GM23338 (cell line): Measurements from ENCODE around the gene SMG7. TPM values are rescaled to one million over a fixed set of nuclear protein-coding genes. Genes with fewer than 3 reads are reported as not detected.

Source experiments
- ATAC-seq: fragments of 200-7000 bp; cut with Tn5 transposase; 3 replicates; pipeline ENCODE4 v1.9.1; 2020
- DNase-seq: peaks from one replicate; pipeline ENCODE4 v3.0.0-alpha.2; 2015; ENCODE audit warnings: low spot score
- H2AFZ ChIP-seq: fragments of 200-600 bp; sonication (generic); 2 replicates; pipeline ENCODE4 v1.8.0; 2016; ENCODE audit warnings: antibody characterized with exemption, mild to moderate bottlenecking, moderate library complexity
- H3F3A ChIP-seq: fragments of 200-600 bp; sonication (generic); replicated peaks from 2 replicates; pipeline ENCODE4 v1.8.0; 2017; ENCODE audit warnings: antibody characterized with exemption, mixed run types, low read depth
- H3K27ac ChIP-seq: fragments of 200-600 bp; sonication (generic); 2 replicates; pipeline ENCODE4 v1.6.1; 2016; ENCODE audit warnings: low read depth
- H3K27me3 ChIP-seq: fragments of 200-600 bp; sonication (generic); 2 replicates; pipeline ENCODE4 v1.8.0; 2016; ENCODE audit warnings: mild to moderate bottlenecking, mixed run types, moderate library complexity; ENCODE audit not compliant: insufficient read depth
- H3K36me3 ChIP-seq: fragments of 200-600 bp; sonication (generic); 2 replicates; pipeline ENCODE4 v1.8.0; 2016; ENCODE audit warnings: mild to moderate bottlenecking; ENCODE audit not compliant: insufficient read depth
- H3K4me1 ChIP-seq: fragments of 200-600 bp; sonication (generic); 2 replicates; pipeline ENCODE4 v1.8.0; 2016; ENCODE audit warnings: mild to moderate bottlenecking, moderate library complexity; ENCODE audit not compliant: insufficient read depth
- H3K4me2 ChIP-seq: fragments of 200-600 bp; sonication (generic); 2 replicates; pipeline ENCODE4 v1.7.1; 2017; ENCODE audit warnings: mixed run types
- H3K4me3 ChIP-seq: fragments of 200-600 bp; sonication (generic); 2 replicates; pipeline ENCODE4 v1.6.1; 2016; ENCODE audit warnings: mixed run types
- H3K79me2 ChIP-seq: fragments of 200-600 bp; sonication (generic); replicated peaks from 2 replicates; pipeline ENCODE4 v1.8.0; 2017; ENCODE audit warnings: mild to moderate bottlenecking; ENCODE audit not compliant: insufficient read depth
- H3K9me2 ChIP-seq: fragments of 200-600 bp; sonication (generic); 2 replicates; pipeline ENCODE4 v1.8.0; 2017; ENCODE audit not compliant: insufficient read depth
- H4K20me1 ChIP-seq: fragments of 200-600 bp; sonication (generic); replicated peaks from 2 replicates; pipeline ENCODE4 v1.8.0; 2017; ENCODE audit warnings: mild to moderate bottlenecking; ENCODE audit not compliant: insufficient read depth
- H3K27ac Mint-ChIP-seq: 2 replicates; pipeline ENCODE4 v1.8.0; 2020; ENCODE audit warnings: inconsistent platforms, mild to moderate bottlenecking, moderate library complexity, mixed read lengths
- H3K27me3 Mint-ChIP-seq: 3 replicates; pipeline ENCODE4 v1.8.0; 2022; ENCODE audit warnings: low read depth, mild to moderate bottlenecking, moderate library complexity, mixed read lengths, inconsistent platforms; ENCODE audit not compliant: insufficient read depth, poor library complexity
- H3K36me3 Mint-ChIP-seq: 3 replicates; pipeline ENCODE4 v1.8.0; 2021; ENCODE audit warnings: low read depth, mild to moderate bottlenecking, inconsistent platforms, moderate library complexity, mixed read lengths
- H3K4me1 Mint-ChIP-seq: 3 replicates; pipeline ENCODE4 v1.8.0; 2020; ENCODE audit warnings: mild to moderate bottlenecking, inconsistent platforms, mixed read lengths
- H3K4me3 Mint-ChIP-seq: 3 replicates; pipeline ENCODE4 v1.8.0; 2021; ENCODE audit warnings: moderate library complexity, mild to moderate bottlenecking, inconsistent platforms, mixed read lengths
- H3K9me3 Mint-ChIP-seq: 3 replicates; pipeline ENCODE4 v1.8.0; 2020; ENCODE audit warnings: moderate library complexity, mild to moderate bottlenecking, inconsistent platforms, mixed read lengths
- CREB1 ChIP-seq: fragments of 250-450 bp; sonication (Bioruptor Pico); IDR thresholded peaks from 2 replicates; pipeline ENCODE4 v1.5.0; 2020; ENCODE audit warnings: low read depth, mild to moderate bottlenecking, moderate library complexity
- EZH2phosphoT487 ChIP-seq: fragments of 200-600 bp; sonication (generic); IDR thresholded peaks from one replicate; pipeline ENCODE4 v1.8.1; 2018; ENCODE audit warnings: antibody characterized with exemption; ENCODE audit not compliant: unreplicated experiment
- JUNB ChIP-seq: IDR thresholded peaks from one replicate; pipeline ENCODE4 v1.6.1; 2016; ENCODE audit warnings: antibody characterized with exemption; ENCODE audit not compliant: unreplicated experiment
- NANOG ChIP-seq: IDR thresholded peaks from 2 replicates; pipeline ENCODE4 v1.6.1; 2016; ENCODE audit warnings: antibody characterized with exemption, borderline replicate concordance
- POLR2AphosphoS5 ChIP-seq: IDR thresholded peaks from 2 replicates; pipeline ENCODE4 v1.6.1; 2016; ENCODE audit warnings: antibody characterized with exemption, low read depth
- STAT1 ChIP-seq: IDR thresholded peaks from one replicate; pipeline ENCODE4 v1.6.1; 2016; ENCODE audit warnings: antibody characterized with exemption; ENCODE audit not compliant: unreplicated experiment
- ZNF331 ChIP-seq: fragments of 250-450 bp; sonication (Bioruptor Pico); IDR thresholded peaks from 2 replicates; pipeline ENCODE4 v1.5.0; 2020; ENCODE audit warnings: low read depth, mild to moderate bottlenecking, moderate library complexity
- polyA plus RNA-seq: library from polyadenylated mRNA; unstranded; fragments of >200 nt; fragmentation: Nextera tagmentation; extraction: Ambion mirVana; gene quantifications from 2 replicates; pipeline ENCODE4 v1.2.1, GENCODE V29; 2016
- total RNA-seq: library from RNA; depleted of rRNA; stranded (reverse); fragments of >200 nt; shearing (Covaris generic); gene quantifications from 2 replicates; pipeline ENCODE4 v1.2.3, GENCODE V29; 2014
- TF ChIP-seq, protein P1 (sequence below): fragments of 250-450 bp; sonication (Bioruptor Pico); IDR thresholded peaks from 2 replicates; pipeline ENCODE4 v1.5.0; 2020; ENCODE audit warnings: mild to moderate bottlenecking, moderate library complexity
- TF ChIP-seq, protein P2 (sequence below): IDR thresholded peaks from 2 replicates; pipeline ENCODE4 v1.6.1; 2016; ENCODE audit warnings: antibody characterized with exemption
- TF ChIP-seq, protein P3 (sequence below), 2 experiments: fragments of 200-600 bp in 1 of 2; sonication (generic) in 1 of 2; conservative IDR thresholded peaks; 2 replicates each; pipeline versions ENCODE4 v1.5.1 to v1.6.1; 2016 to 2017; ENCODE audit warnings: antibody characterized with exemption in 2 of 2, low read depth in 2 of 2, mild to moderate bottlenecking in 2 of 2, moderate library complexity in 1 of 2
- TF ChIP-seq, protein P4 (sequence below): IDR thresholded peaks from one replicate; pipeline ENCODE4 v1.6.1; 2018; ENCODE audit warnings: antibody characterized with exemption; ENCODE audit not compliant: unreplicated experiment

Gene SMG7
- total and polyA plus RNA-seq, 2 experiments from 2014 or later, result 33.0 to 79.4 TPM

DNA sequence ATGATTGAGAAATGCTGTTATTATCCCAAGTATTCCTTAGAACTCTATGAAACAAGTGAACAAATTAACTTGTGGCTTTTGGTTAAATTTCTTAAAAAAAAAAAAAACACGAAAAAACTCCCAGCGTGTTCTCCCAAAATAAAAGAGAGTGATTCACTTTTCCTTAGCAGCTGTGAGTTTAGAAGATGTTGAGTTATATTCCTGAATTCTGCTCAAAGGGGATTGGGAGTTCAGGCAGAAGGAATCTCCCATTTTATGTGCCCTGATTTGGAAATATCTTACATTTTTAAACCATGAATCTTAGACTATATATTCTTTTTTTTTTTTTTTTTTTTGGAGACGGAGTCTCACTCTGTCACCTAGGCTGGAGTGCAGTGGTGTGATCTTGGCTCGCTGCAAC lies 34.3 kb downstream of the SMG7 start:
- Histone ChIP-seq H3K79me2 (peaks cover 96% of the 10 kb centered on the region), H3K36me3 (no peaks in the 10 kb centered on the region), H3K4me3 (no peak overlapping the region), H3F3A (no peaks in the 10 kb centered on the region), H3K4me1 (peaks cover 15% of the 10 kb centered on the region), H2AFZ (no peak overlapping the region), H3K27me3 (no peaks in the 10 kb centered on the region), H3K9me2 (no peaks in the 10 kb centered on the region), H3K4me2 (no peak overlapping the region), H3K27ac (no peak overlapping the region), H4K20me1 (peaks cover 14% of the 10 kb centered on the region; the same call in 1 of the 2 replicates)
- Mint-ChIP-seq H3K4me3 (no peak overlapping the region), H3K27me3 (no peaks in the 10 kb centered on the region), H3K9me3 (no peaks in the 10 kb centered on the region), H3K36me3 (no peaks in the 10 kb centered on the region), H3K4me1 (peaks cover 9% of the 10 kb centered on the region), H3K27ac (no peak overlapping the region)
- DNase-seq, result no peak
- no peak for ATAC-seq
- TF ChIP-seq, protein P1, sequence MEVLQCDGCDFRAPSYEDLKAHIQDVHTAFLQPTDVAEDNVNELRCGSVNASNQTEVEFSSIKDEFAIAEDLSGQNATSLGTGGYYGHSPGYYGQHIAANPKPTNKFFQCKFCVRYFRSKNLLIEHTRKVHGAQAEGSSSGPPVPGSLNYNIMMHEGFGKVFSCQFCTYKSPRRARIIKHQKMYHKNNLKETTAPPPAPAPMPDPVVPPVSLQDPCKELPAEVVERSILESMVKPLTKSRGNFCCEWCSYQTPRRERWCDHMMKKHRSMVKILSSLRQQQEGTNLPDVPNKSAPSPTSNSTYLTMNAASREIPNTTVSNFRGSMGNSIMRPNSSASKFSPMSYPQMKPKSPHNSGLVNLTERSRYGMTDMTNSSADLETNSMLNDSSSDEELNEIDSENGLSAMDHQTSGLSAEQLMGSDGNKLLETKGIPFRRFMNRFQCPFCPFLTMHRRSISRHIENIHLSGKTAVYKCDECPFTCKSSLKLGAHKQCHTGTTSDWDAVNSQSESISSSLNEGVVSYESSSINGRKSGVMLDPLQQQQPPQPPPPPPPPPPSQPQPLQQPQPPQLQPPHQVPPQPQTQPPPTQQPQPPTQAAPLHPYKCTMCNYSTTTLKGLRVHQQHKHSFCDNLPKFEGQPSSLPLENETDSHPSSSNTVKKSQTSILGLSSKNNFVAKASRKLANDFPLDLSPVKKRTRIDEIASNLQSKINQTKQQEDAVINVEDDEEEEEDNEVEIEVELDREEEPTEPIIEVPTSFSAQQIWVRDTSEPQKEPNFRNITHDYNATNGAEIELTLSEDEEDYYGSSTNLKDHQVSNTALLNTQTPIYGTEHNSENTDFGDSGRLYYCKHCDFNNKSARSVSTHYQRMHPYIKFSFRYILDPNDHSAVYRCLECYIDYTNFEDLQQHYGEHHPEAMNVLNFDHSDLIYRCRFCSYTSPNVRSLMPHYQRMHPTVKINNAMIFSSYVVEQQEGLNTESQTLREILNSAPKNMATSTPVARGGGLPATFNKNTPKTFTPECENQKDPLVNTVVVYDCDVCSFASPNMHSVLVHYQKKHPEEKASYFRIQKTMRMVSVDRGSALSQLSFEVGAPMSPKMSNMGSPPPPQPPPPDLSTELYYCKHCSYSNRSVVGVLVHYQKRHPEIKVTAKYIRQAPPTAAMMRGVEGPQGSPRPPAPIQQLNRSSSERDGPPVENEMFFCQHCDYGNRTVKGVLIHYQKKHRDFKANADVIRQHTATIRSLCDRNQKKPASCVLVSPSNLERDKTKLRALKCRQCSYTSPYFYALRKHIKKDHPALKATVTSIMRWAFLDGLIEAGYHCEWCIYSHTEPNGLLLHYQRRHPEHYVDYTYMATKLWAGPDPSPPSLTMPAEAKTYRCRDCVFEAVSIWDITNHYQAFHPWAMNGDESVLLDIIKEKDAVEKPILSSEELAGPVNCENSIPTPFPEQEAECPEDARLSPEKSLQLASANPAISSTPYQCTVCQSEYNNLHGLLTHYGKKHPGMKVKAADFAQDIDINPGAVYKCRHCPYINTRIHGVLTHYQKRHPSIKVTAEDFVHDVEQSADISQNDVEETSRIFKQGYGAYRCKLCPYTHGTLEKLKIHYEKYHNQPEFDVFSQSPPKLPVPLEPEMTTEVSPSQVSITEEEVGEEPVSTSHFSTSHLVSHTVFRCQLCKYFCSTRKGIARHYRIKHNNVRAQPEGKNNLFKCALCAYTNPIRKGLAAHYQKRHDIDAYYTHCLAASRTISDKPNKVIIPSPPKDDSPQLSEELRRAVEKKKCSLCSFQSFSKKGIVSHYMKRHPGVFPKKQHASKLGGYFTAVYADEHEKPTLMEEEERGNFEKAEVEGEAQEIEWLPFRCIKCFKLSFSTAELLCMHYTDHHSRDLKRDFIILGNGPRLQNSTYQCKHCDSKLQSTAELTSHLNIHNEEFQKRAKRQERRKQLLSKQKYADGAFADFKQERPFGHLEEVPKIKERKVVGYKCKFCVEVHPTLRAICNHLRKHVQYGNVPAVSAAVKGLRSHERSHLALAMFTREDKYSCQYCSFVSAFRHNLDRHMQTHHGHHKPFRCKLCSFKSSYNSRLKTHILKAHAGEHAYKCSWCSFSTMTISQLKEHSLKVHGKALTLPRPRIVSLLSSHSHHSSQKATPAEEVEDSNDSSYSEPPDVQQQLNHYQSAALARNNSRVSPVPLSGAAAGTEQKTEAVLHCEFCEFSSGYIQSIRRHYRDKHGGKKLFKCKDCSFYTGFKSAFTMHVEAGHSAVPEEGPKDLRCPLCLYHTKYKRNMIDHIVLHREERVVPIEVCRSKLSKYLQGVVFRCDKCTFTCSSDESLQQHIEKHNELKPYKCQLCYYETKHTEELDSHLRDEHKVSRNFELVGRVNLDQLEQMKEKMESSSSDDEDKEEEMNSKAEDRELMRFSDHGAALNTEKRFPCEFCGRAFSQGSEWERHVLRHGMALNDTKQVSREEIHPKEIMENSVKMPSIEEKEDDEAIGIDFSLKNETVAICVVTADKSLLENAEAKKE (CRISPR knock-in tag), result no peak
- no peak for TF ChIP-seq STAT1
- TF ChIP-seq, protein P2, sequence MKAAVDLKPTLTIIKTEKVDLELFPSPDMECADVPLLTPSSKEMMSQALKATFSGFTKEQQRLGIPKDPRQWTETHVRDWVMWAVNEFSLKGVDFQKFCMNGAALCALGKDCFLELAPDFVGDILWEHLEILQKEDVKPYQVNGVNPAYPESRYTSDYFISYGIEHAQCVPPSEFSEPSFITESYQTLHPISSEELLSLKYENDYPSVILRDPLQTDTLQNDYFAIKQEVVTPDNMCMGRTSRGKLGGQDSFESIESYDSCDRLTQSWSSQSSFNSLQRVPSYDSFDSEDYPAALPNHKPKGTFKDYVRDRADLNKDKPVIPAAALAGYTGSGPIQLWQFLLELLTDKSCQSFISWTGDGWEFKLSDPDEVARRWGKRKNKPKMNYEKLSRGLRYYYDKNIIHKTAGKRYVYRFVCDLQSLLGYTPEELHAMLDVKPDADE, result no peak
- TF ChIP-seq, protein P3, sequence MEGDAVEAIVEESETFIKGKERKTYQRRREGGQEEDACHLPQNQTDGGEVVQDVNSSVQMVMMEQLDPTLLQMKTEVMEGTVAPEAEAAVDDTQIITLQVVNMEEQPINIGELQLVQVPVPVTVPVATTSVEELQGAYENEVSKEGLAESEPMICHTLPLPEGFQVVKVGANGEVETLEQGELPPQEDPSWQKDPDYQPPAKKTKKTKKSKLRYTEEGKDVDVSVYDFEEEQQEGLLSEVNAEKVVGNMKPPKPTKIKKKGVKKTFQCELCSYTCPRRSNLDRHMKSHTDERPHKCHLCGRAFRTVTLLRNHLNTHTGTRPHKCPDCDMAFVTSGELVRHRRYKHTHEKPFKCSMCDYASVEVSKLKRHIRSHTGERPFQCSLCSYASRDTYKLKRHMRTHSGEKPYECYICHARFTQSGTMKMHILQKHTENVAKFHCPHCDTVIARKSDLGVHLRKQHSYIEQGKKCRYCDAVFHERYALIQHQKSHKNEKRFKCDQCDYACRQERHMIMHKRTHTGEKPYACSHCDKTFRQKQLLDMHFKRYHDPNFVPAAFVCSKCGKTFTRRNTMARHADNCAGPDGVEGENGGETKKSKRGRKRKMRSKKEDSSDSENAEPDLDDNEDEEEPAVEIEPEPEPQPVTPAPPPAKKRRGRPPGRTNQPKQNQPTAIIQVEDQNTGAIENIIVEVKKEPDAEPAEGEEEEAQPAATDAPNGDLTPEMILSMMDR (conservative IDR thresholded peaks at IDR 0.05; ENCODE audit: low read depth in 2 of 2), result no peak
- no peak for TF ChIP-seq EZH2phosphoT487
- TF ChIP-seq, protein P4, sequence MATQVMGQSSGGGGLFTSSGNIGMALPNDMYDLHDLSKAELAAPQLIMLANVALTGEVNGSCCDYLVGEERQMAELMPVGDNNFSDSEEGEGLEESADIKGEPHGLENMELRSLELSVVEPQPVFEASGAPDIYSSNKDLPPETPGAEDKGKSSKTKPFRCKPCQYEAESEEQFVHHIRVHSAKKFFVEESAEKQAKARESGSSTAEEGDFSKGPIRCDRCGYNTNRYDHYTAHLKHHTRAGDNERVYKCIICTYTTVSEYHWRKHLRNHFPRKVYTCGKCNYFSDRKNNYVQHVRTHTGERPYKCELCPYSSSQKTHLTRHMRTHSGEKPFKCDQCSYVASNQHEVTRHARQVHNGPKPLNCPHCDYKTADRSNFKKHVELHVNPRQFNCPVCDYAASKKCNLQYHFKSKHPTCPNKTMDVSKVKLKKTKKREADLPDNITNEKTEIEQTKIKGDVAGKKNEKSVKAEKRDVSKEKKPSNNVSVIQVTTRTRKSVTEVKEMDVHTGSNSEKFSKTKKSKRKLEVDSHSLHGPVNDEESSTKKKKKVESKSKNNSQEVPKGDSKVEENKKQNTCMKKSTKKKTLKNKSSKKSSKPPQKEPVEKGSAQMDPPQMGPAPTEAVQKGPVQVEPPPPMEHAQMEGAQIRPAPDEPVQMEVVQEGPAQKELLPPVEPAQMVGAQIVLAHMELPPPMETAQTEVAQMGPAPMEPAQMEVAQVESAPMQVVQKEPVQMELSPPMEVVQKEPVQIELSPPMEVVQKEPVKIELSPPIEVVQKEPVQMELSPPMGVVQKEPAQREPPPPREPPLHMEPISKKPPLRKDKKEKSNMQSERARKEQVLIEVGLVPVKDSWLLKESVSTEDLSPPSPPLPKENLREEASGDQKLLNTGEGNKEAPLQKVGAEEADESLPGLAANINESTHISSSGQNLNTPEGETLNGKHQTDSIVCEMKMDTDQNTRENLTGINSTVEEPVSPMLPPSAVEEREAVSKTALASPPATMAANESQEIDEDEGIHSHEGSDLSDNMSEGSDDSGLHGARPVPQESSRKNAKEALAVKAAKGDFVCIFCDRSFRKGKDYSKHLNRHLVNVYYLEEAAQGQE, result no peak
- no peak for TF ChIP-seq POLR2AphosphoS5
- TF ChIP-seq NANOG, result no peak
- no peak for TF ChIP-seq ZNF331 (CRISPR knock-in tag)
- no peak for TF ChIP-seq CREB1 (CRISPR knock-in tag)
- no peak for TF ChIP-seq JUNB
